HepG2 (cell line): ENCODE data around the gene NCBP2. TPM values are rescaled to one million over a fixed set of nuclear protein-coding genes. Genes with fewer than 3 reads are reported as not detected.
A peak's percentile ranks its signal among the peaks of the same experiment; 100 is the strongest.

Source experiments
- FUBP1 ChIP-seq: sonication (generic); formaldehyde crosslinking; IDR thresholded peaks from 2 replicates; pipeline ENCODE4 v1.5.1; 2020; ENCODE audit warnings: missing genetic modification reagents, mild to moderate bottlenecking, borderline replicate concordance
- HMGXB4 ChIP-seq, 2 experiments: sonication (generic) in 1 of 2; formaldehyde crosslinking in 1 of 2; IDR thresholded peaks; 2 replicates each; pipeline versions ENCODE4 v1.4.0 to v1.6.1; 2018 to 2020; ENCODE audit warnings: missing genetic modification reagents in 2 of 2, borderline replicate concordance in 1 of 2, low read depth in 1 of 2, mild to moderate bottlenecking in 1 of 2, missing biosample characterization in 1 of 2
- HNRNPK ChIP-seq: fragments of 200-400 bp; formaldehyde crosslinking; IDR thresholded peaks from 2 replicates; pipeline ENCODE4 v1.6.1; 2018; ENCODE audit warnings: low read length, low read depth, moderate library complexity, mild to moderate bottlenecking; ENCODE audit not compliant: poor library complexity, severe bottlenecking
- MIXL1 ChIP-seq: IDR thresholded peaks from 2 replicates; pipeline ENCODE4 v1.6.1; 2016
- PHF5A ChIP-seq: IDR thresholded peaks from one replicate; pipeline ENCODE4 v1.6.1; 2018; ENCODE audit warnings: low read depth, missing genetic modification reagents; ENCODE audit not compliant: unreplicated experiment
- SNAPC4 ChIP-seq: sonication (generic); formaldehyde crosslinking; IDR thresholded peaks from 2 replicates; pipeline ENCODE4 v1.4.0; 2020; ENCODE audit warnings: mild to moderate bottlenecking, missing genetic modification reagents
- TOE1 ChIP-seq: sonication (generic); formaldehyde crosslinking; IDR thresholded peaks from 2 replicates; pipeline ENCODE4 v1.4.0; 2020; ENCODE audit warnings: mild to moderate bottlenecking, missing genetic modification reagents
- ZBTB10 ChIP-seq: sonication (generic); formaldehyde crosslinking; IDR thresholded peaks from 2 replicates; pipeline ENCODE4 v1.4.0; 2020; ENCODE audit warnings: missing genetic modification reagents, borderline replicate concordance
- ZC3H13 ChIP-seq: sonication (generic); formaldehyde crosslinking; IDR thresholded peaks from 2 replicates; pipeline ENCODE4 v1.8.1; 2023; ENCODE audit warnings: mild to moderate bottlenecking, missing genetic modification reagents, moderate library complexity
- ZFP36L2 ChIP-seq: sonication (generic); formaldehyde crosslinking; IDR thresholded peaks from 2 replicates; pipeline ENCODE4 v1.4.0; 2020; ENCODE audit warnings: missing genetic modification reagents
- ZNF367 ChIP-seq: sonication (generic); formaldehyde crosslinking; IDR thresholded peaks from 2 replicates; pipeline ENCODE4 v1.4.0; 2020; ENCODE audit warnings: missing genetic modification reagents, borderline replicate concordance
- ZNF576 ChIP-seq: sonication (generic); formaldehyde crosslinking; IDR thresholded peaks from 2 replicates; pipeline ENCODE4 v1.4.0; 2020; ENCODE audit warnings: mild to moderate bottlenecking, missing genetic modification reagents
- ZSCAN9 ChIP-seq: IDR thresholded peaks from 2 replicates; pipeline ENCODE4 v1.6.1; 2016; ENCODE audit warnings: borderline replicate concordance
- polyA plus RNA-seq, 8 experiments: library from polyadenylated mRNA; depleted of rRNA in 3 of 8; stranded (reverse) in 7 of 8; unstranded in 1 of 8; fragments of >200 nt; fragmentation: Illumina TruSeq in 4 of 8; extraction: Trizol in 4 of 8; gene quantifications; 2 replicates each; pipeline versions ENCODE4 v1.2.1 to v1.2.3, GENCODE V29; 2011 to 2016; ENCODE audit warnings: low read depth in 4 of 8, missing spikeins in 1 of 8, mixed read lengths in 1 of 8; ENCODE audit not compliant: insufficient read depth in 1 of 8
- total RNA-seq, 5 experiments: library from RNA; depleted of rRNA; stranded (reverse); fragments of >200 nt; fragmentation: Illumina TruSeq; extraction: Trizol; gene quantifications; 2 replicates each; pipeline ENCODE4 v1.2.3, GENCODE V29; 2016; ENCODE audit warnings: low read depth in 1 of 5

Gene NCBP2
- total and polyA plus RNA-seq, 2 of the 13 experiments (the other 11 are each of a cell fraction or from before 2014, with no cell fraction given) = 58.7 to 95.5 TPM

- no peak for TF ChIP-seq SNAPC4
- TF ChIP-seq ZBTB10 (CRISPR knock-in tag) = no peak
- TF ChIP-seq ZC3H13 = peak; percentile 82
- peak; percentile 96 for TF ChIP-seq MIXL1 (CRISPR knock-in tag)
- peak; percentile 94 for TF ChIP-seq PHF5A (CRISPR knock-in tag)
- TF ChIP-seq ZFP36L2 (CRISPR knock-in tag) = no peak
- no peak for TF ChIP-seq TOE1
- no peak for TF ChIP-seq ZSCAN9 (CRISPR knock-in tag)
- TF ChIP-seq HMGXB4 (CRISPR knock-in tag; IDR thresholded peaks at IDR 0.05; ENCODE audit: borderline replicate concordance in 1 of 2, low read depth in 1 of 2) = peak in 1 of 2 experiments; percentile 25; a peak in 2 of 4 replicates
- TF ChIP-seq ZNF576 (CRISPR knock-in tag) = no peak
- no peak for TF ChIP-seq HNRNPK
- no peak for TF ChIP-seq ZNF367 (CRISPR knock-in tag)
- TF ChIP-seq FUBP1 (CRISPR knock-in tag) = no peak
These were observed 20.0 kb upstream of the NCBP2 start (continued) for GRCh38 chr3:196962108-196962929.
